Duodenal mucosa (tissue), 2 donors: ENCODE data around the gene CSNK1D.
A peak's percentile ranks its signal among the peaks of the same experiment; 100 is the strongest.

ENCODE experiments used
- H3K27ac ChIP-seq: one replicate; pipeline ENCODE4 v1.7.0; 2013; ENCODE audit warnings: low read depth, low read length
- H3K27me3 ChIP-seq, 2 donors: one replicate each; pipeline ENCODE4 v1.7.0; 2013; ENCODE audit warnings: low read length in 2 of 2, control low read depth in 1 of 2; ENCODE audit not compliant: insufficient read depth in 2 of 2, control insufficient read depth in 1 of 2
- H3K36me3 ChIP-seq, 2 donors: one replicate each; pipeline ENCODE4 v1.7.0; 2013; ENCODE audit warnings: low read length in 2 of 2, control low read depth in 1 of 2; ENCODE audit not compliant: insufficient read depth in 2 of 2, control insufficient read depth in 1 of 2
- H3K4me1 ChIP-seq, 2 donors: one replicate each; pipeline ENCODE4 v1.7.0; 2013; ENCODE audit warnings: low read length in 2 of 2, control low read depth in 1 of 2; ENCODE audit not compliant: insufficient read depth in 2 of 2, control insufficient read depth in 1 of 2
- H3K4me3 ChIP-seq, 2 donors: one replicate each; pipeline ENCODE4 v1.7.0; 2013; ENCODE audit warnings: low read length in 2 of 2, low read depth in 1 of 2
- H3K9ac ChIP-seq, 2 donors: one replicate each; pipeline ENCODE4 v1.7.0; 2013; ENCODE audit warnings: low read length in 2 of 2, low read depth in 1 of 2
- H3K9me3 ChIP-seq, 2 donors: one replicate each; pipeline ENCODE4 v1.7.0; 2013; ENCODE audit warnings: low read length in 2 of 2, control low read depth in 1 of 2; ENCODE audit not compliant: control insufficient read depth in 1 of 2

Gene CSNK1D

GRCh38 chr17:82273327-82274133, at the start of gene CSNK1D:
Gene CSNK1D (minus strand): TSS chr17:82273700. CDS start chr17:82273381, 319 bp downstream.
- Histone ChIP-seq H3K9me3 (no peaks in the 10 kb centered on the region), H3K27me3 (no peaks in the 10 kb centered on the region), H3K27ac (peak within 1 kb of the TSS; percentile 92), H3K4me3 (peak within 1 kb of the TSS; percentile 68 to 79), H3K9ac (peak within 1 kb of the TSS; percentile 80 to 81), H3K4me1 (peaks cover 46 to 50% of the 10 kb centered on the region in 2 donors), H3K36me3 (peaks cover 13 to 29% of the 10 kb centered on the region in 2 donors)

- Histone ChIP-seq H3K36me3 (no peaks in the 10 kb centered on the region), H3K4me3 (no peak overlapping the region), H3K9ac (no peak overlapping the region), H3K4me1 (peaks cover 21 to 22% of the 10 kb centered on the region in 2 donors), H3K27me3 (no peaks in the 10 kb centered on the region), H3K9me3 (peaks cover 0 to 7% of the 10 kb centered on the region in 2 donors), H3K27ac (no peak overlapping the region)
Measured at GRCh38 chr17:82322526-82323453, 49.3 kb upstream of the CSNK1D start.

GRCh38 chr17:82321947-82322466, 48.5 kb upstream of the CSNK1D start:
- Histone ChIP-seq H3K36me3 (no peaks in the 10 kb centered on the region), H3K9me3 (peaks cover 0 to 7% of the 10 kb centered on the region in 2 donors), H3K4me3 (no peak overlapping the region), H3K27ac (no peak overlapping the region), H3K27me3 (no peaks in the 10 kb centered on the region), H3K4me1 (peaks cover 18 to 21% of the 10 kb centered on the region in 2 donors), H3K9ac (no peak overlapping the region)

- Histone ChIP-seq H3K4me1 (peaks cover 22% of the 10 kb centered on the region in 2 donors), H3K27me3 (no peaks in the 10 kb centered on the region), H3K36me3 (no peaks in the 10 kb centered on the region), H3K27ac (no peak overlapping the region), H3K9ac (peak overlapping the region; percentile 6 to 64), H3K9me3 (peaks cover 0 to 7% of the 10 kb centered on the region in 2 donors), H3K4me3 (peak overlapping the region; percentile 31 to 57)
Measured at GRCh38 chr17:82320956-82321927, 47.7 kb upstream of the CSNK1D start.

GRCh38 chr17:82320140-82320840, 46.8 kb upstream of the CSNK1D start:
- no peaks in the 10 kb centered on the region for H3K36me3 ChIP-seq
- H3K9ac ChIP-seq, result peak overlapping the region in 1 of 2 donors; percentile 64
- peak overlapping the region; percentile 31 to 57 for H3K4me3 ChIP-seq
- H3K27ac ChIP-seq, result no peak overlapping the region
- H3K4me1 ChIP-seq, result peaks cover 25 to 26% of the 10 kb centered on the region in 2 donors
- peaks cover 0 to 2% of the 10 kb centered on the region in 2 donors for H3K27me3 ChIP-seq
- H3K9me3 ChIP-seq, result peaks cover 0 to 7% of the 10 kb centered on the region in 2 donors

- H3K36me3 ChIP-seq, result no peaks in the 10 kb centered on the region
- H3K4me1 ChIP-seq, result peaks cover 19% of the 10 kb centered on the region in 2 donors
- peaks cover 0 to 2% of the 10 kb centered on the region in 2 donors for H3K27me3 ChIP-seq
- no peak overlapping the region for H3K27ac ChIP-seq
- peak overlapping the region in 1 of 2 donors; percentile 25 for H3K9ac ChIP-seq
- peaks cover 0 to 7% of the 10 kb centered on the region in 2 donors for H3K9me3 ChIP-seq
- H3K4me3 ChIP-seq, result no peak overlapping the region
Measured at GRCh38 chr17:82319619-82320062, 46.1 kb upstream of the CSNK1D start.

- Histone ChIP-seq H3K9me3 (peaks cover 0 to 7% of the 10 kb centered on the region in 2 donors), H3K36me3 (no peaks in the 10 kb centered on the region), H3K9ac (peak overlapping the region in 1 of 2 donors; percentile 25), H3K4me1 (peaks cover 17 to 18% of the 10 kb centered on the region in 2 donors), H3K27me3 (peaks cover 0 to 2% of the 10 kb centered on the region in 2 donors), H3K27ac (no peak overlapping the region), H3K4me3 (no peak overlapping the region)
Measured at GRCh38 chr17:82318772-82319606, 45.5 kb upstream of the CSNK1D start.

GRCh38 chr17:82318169-82318498, 44.6 kb upstream of the CSNK1D start:
- H3K36me3 ChIP-seq, result no peaks in the 10 kb centered on the region
- no peak overlapping the region for H3K27ac ChIP-seq
- peaks cover 17 to 18% of the 10 kb centered on the region in 2 donors for H3K4me1 ChIP-seq
- H3K27me3 ChIP-seq, result peaks cover 0 to 2% of the 10 kb centered on the region in 2 donors
- peaks cover 0 to 7% of the 10 kb centered on the region in 2 donors for H3K9me3 ChIP-seq
- no peak overlapping the region for H3K9ac ChIP-seq
- no peak overlapping the region for H3K4me3 ChIP-seq
